GM06990 (cell line): ENCODE results near the gene PTCHD1.

Experiments used
- DNase-seq: peaks from one replicate; pipeline ENCODE4 v3.0.0-alpha.2; 2011; ENCODE audit not compliant: insufficient read length; ENCODE audit errors: extremely low read depth
- H3K27me3 ChIP-seq: replicated peaks from 2 replicates; pipeline ENCODE4 v1.6.0; 2011; ENCODE audit warnings: low read length; ENCODE audit not compliant: control insufficient read depth, insufficient read depth
- H3K36me3 ChIP-seq: 2 replicates; pipeline ENCODE4 v1.5.1; 2011; ENCODE audit warnings: low read length; ENCODE audit not compliant: control insufficient read depth, insufficient read depth
- H3K4me3 ChIP-seq: replicated peaks from 2 replicates; pipeline ENCODE4 v1.5.1; 2011; ENCODE audit warnings: low read depth, mild to moderate bottlenecking, control low read depth, low read length
- TF ChIP-seq, protein P1 (sequence below): IDR thresholded peaks from 2 replicates; pipeline ENCODE4 v1.5.1; 2011; ENCODE audit warnings: low read length, control low read depth, mild to moderate bottlenecking, inconsistent platforms; ENCODE audit not compliant: insufficient read depth, poor library complexity, severe bottlenecking

The PTCHD1 gene

DNA sequence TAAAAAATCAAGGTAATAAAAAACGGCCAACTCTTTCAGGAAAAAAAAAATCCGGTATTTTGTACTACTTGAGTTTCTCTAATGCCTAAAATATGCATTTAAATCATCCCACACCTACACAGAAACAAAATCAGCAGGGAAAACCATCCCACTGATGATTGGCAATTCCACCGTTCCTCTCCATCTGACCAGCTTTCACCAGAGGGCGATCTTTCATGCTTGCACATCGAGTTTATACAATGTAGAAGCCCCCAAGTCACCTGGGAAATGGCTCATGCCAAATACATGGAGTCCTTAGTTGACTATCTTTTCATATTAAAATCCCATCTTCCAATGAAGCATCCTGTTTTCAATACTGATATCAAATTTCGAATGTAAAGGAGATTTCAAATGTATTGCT, 69.2 kb downstream of the PTCHD1 start:
- TF ChIP-seq, protein P1, sequence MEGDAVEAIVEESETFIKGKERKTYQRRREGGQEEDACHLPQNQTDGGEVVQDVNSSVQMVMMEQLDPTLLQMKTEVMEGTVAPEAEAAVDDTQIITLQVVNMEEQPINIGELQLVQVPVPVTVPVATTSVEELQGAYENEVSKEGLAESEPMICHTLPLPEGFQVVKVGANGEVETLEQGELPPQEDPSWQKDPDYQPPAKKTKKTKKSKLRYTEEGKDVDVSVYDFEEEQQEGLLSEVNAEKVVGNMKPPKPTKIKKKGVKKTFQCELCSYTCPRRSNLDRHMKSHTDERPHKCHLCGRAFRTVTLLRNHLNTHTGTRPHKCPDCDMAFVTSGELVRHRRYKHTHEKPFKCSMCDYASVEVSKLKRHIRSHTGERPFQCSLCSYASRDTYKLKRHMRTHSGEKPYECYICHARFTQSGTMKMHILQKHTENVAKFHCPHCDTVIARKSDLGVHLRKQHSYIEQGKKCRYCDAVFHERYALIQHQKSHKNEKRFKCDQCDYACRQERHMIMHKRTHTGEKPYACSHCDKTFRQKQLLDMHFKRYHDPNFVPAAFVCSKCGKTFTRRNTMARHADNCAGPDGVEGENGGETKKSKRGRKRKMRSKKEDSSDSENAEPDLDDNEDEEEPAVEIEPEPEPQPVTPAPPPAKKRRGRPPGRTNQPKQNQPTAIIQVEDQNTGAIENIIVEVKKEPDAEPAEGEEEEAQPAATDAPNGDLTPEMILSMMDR: no peak
- H3K4me3 ChIP-seq: no peak overlapping the region
- DNase-seq: no peak
- no peaks in the 10 kb centered on the region for H3K36me3 ChIP-seq
- no peaks in the 10 kb centered on the region for H3K27me3 ChIP-seq

DNA sequence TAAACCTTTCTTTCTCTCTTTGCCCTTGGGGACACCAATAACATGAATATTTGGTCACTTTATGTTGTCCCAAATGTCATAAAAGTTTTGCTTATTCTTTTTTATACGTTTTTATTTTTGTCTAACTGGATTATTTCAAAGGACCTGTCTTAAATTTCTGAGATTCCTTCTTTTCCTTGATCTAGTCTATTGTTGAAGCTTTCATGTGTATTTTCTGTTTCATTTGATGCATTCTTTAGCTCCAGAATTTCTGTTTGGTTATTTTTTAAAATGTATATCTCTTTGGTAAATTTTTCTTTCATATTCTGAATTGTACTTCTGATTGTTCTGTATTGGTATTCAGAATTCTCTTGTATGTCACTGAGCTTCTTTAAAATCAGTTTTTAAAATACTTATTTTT, 88.3 kb downstream of the PTCHD1 start:
- TF ChIP-seq, protein P1: no peak
- Histone ChIP-seq H3K4me3 (no peak overlapping the region), H3K27me3 (no peaks in the 10 kb centered on the region), H3K36me3 (no peaks in the 10 kb centered on the region)
- no peak for DNase-seq

DNA sequence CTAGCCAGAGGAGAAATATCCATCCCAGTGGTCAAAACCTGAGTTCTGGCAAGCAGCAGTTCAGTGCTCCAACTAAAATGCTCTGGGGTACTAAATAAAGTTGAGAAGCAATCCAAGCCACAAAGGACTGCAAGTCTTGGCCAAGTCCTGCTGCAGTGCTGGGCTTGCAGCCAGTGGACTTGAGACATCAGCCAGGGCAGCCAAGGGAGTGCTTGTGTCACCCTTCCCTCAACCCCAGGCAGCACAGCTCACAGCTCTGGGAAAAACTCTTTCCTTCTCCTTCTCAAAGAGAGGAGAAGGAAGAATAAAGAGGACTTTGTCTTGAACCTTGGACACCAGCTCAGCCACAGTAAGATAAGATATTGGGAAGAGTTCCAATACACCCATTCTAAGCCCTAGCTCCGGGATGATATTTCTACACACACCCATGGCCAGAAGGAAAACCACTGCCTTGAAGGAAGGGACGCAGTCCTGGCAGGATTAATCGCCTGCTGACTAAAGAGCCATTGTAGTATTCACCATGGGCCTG, 99.8 kb downstream of the PTCHD1 start:
- H3K27me3 ChIP-seq: no peaks in the 10 kb centered on the region
- no peak overlapping the region for H3K4me3 ChIP-seq
- no peaks in the 10 kb centered on the region for H3K36me3 ChIP-seq
- TF ChIP-seq, protein P1: no peak
- DNase-seq: no peak

DNA sequence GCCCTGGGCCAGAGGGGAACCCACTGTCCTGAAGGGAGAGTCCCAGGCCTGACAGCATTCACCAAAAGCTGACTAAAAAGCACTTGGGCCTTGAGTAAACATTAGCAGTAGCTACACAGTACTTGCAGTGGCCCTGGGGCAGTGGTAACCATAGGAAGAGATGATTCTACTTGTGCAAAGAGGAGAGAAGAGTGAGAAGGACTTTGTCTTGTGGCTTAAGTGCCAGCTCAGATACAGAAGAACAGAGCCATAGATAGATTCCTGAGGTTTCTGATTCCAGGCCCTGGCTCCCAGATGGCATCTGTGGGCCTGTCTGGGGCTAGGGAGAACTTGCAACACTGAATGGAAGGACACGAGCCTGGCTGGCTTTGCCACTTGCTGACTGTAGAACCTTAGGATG, 100.5 kb downstream of the PTCHD1 start:
- Histone ChIP-seq H3K27me3 (no peaks in the 10 kb centered on the region), H3K36me3 (no peaks in the 10 kb centered on the region), H3K4me3 (no peak overlapping the region)
- TF ChIP-seq, protein P1: no peak
- no peak for DNase-seq

DNA sequence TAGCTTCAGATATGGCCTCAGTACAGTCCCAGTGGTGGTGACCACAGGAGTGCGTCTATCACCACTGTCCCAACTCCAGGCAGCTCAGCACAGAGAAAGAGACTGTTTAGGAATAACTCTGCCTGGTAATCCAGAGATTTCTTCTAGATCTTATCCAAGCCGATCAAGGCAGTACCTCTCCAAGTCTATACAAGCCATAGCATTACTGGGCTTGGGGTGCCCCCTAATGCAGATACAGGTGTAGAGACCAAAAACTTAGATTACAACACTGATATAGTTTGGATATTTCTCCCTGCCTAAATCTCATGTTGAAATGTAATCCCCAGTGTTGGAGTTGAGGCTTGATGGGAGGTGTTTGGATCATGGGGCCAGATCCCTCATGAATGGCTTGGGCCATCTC, 100.9 kb downstream of the PTCHD1 start:
- DNase-seq: no peak
- Histone ChIP-seq H3K27me3 (no peaks in the 10 kb centered on the region), H3K4me3 (no peak overlapping the region), H3K36me3 (no peaks in the 10 kb centered on the region)
- TF ChIP-seq, protein P1: no peak

DNA sequence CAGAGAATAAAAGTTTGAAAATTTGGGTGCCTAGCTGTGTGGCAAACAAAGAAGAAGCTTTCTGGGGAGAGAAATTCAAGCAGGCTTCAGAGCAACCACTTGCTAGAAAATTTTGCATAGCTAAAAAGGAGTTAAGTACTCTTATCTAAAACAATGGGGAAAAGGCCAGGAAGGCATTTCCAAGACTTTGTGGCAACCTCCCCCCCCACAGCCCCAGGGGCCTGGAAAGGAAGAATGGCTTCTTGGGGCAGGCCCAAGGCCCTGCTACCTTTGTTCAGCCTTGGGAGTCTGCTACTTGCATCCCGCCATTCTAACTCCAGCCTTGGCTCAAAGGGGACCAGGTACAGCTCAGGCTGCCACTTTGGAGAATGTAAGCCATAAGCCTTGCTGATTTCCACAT, 102.2 kb downstream of the PTCHD1 start:
- TF ChIP-seq, protein P1: no peak
- no peak for DNase-seq
- Histone ChIP-seq H3K36me3 (no peaks in the 10 kb centered on the region), H3K4me3 (no peak overlapping the region), H3K27me3 (no peaks in the 10 kb centered on the region)
